EL (cell line): ENCODE data around the gene ABCC1.

Source experiments
- DNase-seq: peaks from one replicate; pipeline ENCODE4 v3.0.0-alpha.2; 2016

ABCC1 gene

GRCh38 chr16:16051132-16051531 is 101.7 kb downstream of the ABCC1 start:
- no peak for DNase-seq

GRCh38 chr16:16052916-16053315 is 103.5 kb downstream of the ABCC1 start:
- peak; percentile 12 for DNase-seq

- DNase-seq: no peak
Measured at GRCh38 chr16:16057102-16057501, 107.7 kb downstream of the ABCC1 start.

GRCh38 chr16:16059160-16059559 is 109.7 kb downstream of the ABCC1 start:
- DNase-seq: no peak

DNA sequence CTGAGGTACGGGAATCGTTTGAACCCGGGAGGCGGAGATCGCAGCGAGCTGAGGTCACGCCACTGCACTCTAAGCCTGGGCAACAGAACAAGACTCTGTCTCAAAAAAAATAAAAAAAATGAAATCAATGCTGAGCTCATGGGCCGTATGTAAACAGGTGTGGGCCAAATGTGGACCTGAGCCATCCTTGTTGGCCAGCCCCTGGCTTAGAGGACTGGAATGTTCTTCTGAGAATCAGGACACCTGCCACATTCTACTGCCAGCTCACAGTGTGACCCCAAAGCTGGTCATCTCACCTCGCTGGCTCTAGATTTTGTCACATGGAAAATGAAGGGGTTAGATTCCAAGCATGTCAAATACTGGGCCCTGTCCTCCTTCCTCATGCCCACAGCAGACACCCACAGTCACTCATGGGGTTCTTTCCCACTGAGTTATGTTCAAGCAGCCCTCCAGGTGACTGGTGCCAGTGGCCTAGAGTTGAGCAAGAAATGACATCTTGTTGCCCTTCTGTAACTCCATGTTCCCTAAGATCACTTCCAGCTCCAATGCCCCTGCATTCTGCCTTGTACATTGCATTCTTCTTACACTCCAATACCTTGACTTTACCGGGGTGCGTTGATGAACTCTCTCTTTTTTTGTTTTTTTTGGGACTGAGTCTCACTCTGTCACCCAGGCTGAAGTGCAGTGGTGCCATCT is 110.6 kb downstream of the ABCC1 start:
- DNase-seq: no peak

DNA sequence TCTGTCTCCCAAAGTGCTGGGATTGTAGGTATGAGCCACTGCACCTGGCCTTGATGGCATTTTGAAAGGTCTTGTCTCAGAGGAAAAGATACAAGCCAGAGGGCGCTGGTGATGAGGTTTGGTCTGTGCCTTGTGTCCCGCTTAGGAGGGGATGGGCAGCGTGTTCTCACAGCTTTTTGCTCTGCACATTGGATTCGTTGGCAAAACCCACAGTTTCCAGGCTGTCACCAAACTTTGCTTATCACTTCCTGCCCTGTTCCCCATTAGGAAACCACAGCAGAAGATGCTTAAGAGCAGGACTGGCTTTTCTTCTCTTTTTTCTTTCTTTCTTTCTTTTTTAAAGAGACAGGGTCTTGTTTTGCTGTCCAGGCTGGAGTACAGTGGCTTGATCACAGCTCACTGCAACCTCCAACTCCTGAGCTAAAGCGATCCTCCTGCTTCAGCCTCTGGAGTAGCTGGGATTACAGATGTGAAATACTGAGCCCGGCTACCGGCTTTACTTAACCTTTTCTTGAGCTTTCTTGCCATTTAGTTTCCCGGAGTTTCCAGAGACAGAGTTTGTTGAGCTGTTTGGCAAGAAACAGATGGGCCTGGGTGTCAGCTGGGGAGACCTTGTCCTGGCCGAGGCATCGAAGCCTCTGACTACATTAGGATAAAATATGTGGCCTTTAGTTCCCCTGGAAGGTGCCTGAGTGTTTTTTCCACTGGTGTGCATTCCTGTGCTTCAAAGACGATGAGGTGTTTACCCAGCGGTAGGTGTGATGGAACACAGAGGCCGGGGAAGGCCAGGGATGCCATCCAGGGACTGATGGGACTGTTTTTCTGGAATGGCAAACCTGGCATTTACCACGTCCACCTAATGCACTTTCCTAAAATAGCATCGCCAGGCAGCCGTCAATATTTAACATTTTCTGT is 112.9 kb downstream of the ABCC1 start:
- DNase-seq: no peak

GRCh38 chr16:16063683-16064082 is 114.3 kb downstream of the ABCC1 start:
- no peak for DNase-seq

DNA sequence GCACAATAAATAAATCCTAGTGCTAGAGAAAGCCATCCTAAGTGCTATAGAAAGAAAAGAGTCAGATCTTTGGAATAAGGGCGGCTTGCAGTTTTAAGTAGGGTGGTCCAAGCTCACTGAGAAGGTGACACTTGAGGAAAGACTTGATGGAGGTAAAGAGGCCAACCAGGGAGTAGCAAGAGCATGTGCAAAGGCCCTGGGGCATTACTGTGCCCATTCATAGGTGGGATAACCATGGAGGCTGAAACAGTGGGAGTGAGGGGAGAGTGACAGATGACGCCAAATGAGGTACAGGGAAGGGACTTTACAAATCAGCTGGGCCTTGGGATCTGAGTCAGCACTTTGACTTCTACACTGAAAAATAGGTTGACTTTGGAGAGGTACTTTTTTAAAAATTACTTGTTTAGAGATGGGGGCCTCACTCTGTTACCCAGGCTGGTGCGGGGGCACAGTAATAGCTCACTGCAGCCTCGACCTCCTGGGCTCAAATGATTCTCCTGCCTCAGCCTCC is 115.5 kb downstream of the ABCC1 start:
- no peak for DNase-seq

DNA sequence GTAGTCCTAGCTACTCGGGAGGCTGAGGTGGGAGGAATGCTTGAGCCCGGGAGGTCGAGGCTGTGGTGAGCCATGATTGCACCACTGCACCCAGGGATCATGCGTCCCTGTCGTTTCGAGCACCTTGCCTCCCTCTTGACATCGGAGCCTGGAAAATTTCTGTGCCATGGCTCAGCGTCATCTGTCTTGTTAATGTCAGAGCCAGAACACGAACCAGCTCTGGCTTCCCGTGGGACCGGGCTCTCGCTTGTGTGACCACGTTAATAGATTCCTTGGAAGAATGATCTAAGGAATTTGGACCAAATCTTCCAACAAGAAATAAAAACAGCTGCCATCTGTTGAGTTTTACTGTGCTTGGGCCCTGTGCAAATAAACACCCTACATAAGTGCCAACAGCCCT is 117.7 kb downstream of the ABCC1 start:
- no peak for DNase-seq

DNA sequence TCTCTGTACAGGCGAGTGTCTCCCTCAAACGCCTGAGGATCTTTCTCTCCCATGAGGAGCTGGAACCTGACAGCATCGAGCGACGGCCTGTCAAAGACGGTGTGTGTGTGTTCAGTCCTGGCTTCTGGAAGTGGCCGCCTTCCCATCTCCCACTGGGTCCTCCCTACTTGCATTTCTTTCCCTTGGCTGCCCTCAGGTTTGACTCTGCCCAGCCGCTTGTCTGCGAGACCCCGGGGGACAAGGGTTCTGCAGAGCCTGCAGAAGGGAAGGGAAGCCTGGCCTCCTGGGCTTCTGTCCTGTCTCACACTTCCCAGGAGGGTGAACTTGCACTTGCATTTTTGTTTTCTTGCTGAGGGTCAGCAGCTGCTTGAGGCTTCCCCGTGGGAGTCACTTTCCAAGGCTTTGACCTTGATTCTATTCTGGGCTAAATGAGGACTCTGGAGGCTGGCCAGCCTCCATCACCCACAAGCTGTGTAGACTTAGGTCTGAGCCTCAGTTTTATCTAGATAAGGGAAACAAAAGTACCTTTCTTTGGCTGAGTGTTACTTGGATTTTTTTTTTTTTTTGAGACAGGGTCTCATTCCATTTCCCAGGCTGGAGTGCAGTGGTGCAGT is 122.3 kb downstream of the ABCC1 start:
- DNase-seq: peak; percentile 13

GRCh38 chr16:16073001-16073545 is 123.7 kb downstream of the ABCC1 start:
- peak; percentile 40 for DNase-seq

- DNase-seq: peak; percentile 97
Measured at GRCh38 chr16:16073891-16074881, 124.8 kb downstream of the ABCC1 start.

DNA sequence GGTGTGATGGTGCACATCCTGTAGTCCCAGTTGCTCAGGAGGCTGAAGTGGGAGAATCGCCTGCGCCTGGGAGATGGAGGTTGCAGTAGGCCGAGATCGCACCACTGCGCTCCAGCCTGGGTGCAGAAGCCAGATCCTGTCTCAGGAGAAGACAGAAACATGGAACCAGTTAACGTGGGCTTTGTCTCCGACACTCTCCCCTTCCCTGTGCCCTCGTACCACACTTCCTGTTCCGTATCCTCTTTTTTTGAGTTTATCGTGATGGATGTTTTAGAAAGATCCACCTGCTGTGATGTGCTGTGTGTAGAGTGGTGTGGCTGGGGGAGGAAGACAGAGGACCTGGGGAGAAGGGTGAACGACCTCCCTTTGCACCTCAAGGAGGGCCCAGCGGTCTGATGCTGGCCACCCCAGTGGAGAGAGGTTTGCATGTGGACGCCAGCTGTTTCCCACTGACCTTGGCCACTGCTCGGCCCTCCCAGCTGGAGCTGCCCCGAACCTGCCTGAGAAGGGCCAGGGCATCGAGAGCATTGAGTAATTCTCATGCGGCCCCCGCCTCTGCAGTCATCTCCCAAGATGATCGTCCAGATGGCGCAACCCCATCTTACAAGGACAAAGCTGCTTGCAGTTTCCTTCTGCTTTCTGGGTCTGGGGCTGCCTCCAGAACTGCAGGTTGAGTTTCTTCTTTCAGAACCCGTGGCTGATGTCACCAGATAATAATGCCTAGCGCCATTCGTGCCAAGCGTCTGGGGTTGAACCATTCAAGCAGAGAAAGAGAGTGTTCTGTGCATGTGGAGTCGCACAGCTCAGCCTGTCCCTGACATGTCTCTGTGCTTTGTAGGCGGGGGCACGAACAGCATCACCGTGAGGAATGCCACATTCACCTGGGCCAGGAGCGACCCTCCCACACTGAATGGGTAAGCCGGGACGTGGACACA is 126.3 kb downstream of the ABCC1 start:
- peak; percentile 10 for DNase-seq

GRCh38 chr16:16076423-16076813 is 127.0 kb downstream of the ABCC1 start:
- DNase-seq: no peak

GRCh38 chr16:16080465-16081065 is 131.1 kb downstream of the ABCC1 start:
- no peak for DNase-seq

GRCh38 chr16:16081141-16081540 is 131.7 kb downstream of the ABCC1 start:
- no peak for DNase-seq

DNA sequence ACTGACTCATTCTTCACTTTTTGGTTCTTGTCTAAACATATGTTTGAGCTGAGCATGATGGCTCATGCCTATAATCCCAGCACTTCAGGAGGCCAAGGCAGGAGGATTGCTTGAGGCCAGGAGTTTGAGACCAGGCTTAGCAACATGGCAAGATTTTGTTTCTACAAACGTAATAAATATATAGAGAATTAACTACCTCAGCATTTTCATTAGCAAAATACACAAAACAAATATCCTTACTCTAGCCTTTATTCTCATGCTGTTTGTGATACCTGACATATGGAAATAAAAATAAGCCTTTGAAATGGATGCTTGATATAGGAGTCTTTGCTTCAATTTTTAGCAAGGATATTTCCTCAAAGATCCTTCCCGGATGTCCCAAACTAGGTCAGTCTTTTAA is 132.8 kb downstream of the ABCC1 start:
- no peak for DNase-seq

- DNase-seq: peak; percentile 40
Measured at GRCh38 chr16:16083421-16084156, 134.2 kb downstream of the ABCC1 start.

GRCh38 chr16:16084874-16085273 is 135.5 kb downstream of the ABCC1 start:
- DNase-seq: no peak
